Measurements from ENCODE around the gene PTPN4.

The PTPN4 gene

GRCh38 chr2:120029672-120030640 is 270.2 kb downstream of the PTPN4 start:
- no peak overlapping the region for H3K27ac ChIP-seq
- TF ChIP-seq CTCF (IDR thresholded peaks at IDR 0.05) (no peak), ZFX (IDR thresholded peaks at IDR 0.05; ENCODE audit: borderline replicate concordance) (no peak)

GRCh38 chr2:120032297-120032696 is 272.6 kb downstream of the PTPN4 start:
- no peak overlapping the region for H3K27ac ChIP-seq
- TF ChIP-seq ZFX (IDR thresholded peaks at IDR 0.05; ENCODE audit: borderline replicate concordance) (no peak), CTCF (IDR thresholded peaks at IDR 0.05) (no peak)

All from 22Rv1 (cell line).